ENCODE measurements around the gene ABCF2.

The ABCF2 gene

DNA sequence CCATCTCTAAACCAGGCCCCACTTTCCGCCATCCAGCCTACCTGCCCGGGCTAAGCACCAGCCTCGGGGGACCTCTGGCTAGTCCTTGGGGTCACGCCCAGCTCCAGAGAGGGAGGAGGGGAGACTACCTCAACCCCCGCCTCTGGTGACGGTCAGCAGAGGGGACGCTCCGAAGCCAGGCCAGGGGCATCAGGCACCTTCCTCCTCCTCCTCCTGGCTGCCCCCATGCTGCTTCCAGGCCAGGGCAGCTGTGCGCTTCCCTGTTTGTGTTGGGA, 25.5 kb upstream of the ABCF2 start:
- TF ChIP-seq, protein P1, sequence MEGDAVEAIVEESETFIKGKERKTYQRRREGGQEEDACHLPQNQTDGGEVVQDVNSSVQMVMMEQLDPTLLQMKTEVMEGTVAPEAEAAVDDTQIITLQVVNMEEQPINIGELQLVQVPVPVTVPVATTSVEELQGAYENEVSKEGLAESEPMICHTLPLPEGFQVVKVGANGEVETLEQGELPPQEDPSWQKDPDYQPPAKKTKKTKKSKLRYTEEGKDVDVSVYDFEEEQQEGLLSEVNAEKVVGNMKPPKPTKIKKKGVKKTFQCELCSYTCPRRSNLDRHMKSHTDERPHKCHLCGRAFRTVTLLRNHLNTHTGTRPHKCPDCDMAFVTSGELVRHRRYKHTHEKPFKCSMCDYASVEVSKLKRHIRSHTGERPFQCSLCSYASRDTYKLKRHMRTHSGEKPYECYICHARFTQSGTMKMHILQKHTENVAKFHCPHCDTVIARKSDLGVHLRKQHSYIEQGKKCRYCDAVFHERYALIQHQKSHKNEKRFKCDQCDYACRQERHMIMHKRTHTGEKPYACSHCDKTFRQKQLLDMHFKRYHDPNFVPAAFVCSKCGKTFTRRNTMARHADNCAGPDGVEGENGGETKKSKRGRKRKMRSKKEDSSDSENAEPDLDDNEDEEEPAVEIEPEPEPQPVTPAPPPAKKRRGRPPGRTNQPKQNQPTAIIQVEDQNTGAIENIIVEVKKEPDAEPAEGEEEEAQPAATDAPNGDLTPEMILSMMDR (IDR thresholded peaks at IDR 0.05; ENCODE audit: borderline replicate concordance, insufficient read depth, low read depth, low read length): no peak
- H3K4me3 ChIP-seq (ENCODE audit: low read depth, low read length): no peak overlapping the region

DNA sequence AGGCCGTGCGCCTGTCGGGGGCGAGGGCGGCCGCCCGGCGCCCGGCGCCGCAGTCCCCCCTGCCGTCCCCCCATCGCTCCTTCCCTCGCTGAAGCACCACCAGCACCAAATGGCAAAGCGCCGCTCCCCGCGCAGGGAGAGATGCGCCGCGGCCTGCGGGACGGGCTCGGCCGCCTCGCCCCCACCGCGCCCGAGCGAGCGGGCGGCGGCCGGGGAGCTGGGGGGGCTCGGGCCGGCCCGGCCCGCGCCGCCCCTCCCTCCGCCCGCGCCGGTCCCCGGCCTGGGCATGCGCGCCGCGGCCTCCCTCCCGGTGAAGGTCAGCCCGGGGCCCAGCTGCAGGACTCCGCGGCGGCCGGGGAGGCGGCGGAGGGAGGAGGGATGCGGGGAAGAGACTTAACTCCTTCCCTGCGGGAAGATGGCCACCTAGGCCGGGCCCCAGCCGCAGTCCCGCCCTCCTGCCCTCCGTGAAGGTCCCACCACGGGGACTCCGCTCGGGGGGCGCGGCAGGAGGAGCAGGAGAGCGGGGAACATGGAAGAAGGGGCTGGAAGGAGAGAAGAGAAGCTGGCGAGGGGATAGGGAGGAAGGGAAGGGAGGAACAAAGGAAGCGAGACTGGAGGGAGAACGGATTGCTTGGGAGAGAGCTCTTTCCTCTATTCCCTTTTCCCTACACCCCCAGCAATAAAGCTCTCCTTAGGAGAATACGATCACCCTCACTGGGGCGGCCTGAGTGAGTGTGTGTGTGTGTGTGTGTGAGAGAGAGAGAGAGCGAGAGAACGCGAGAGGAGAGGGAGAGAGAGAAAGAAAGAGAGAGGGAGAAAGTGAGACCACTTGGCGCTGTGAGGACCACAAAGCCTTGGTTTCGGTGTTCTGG, 24.9 kb upstream of the ABCF2 start:
- no peak overlapping the region for H3K4me3 ChIP-seq (ENCODE audit: low read depth, low read length)
- TF ChIP-seq, protein P1 (IDR thresholded peaks at IDR 0.05; ENCODE audit: borderline replicate concordance, insufficient read depth, low read depth, low read length): no peak

DNA sequence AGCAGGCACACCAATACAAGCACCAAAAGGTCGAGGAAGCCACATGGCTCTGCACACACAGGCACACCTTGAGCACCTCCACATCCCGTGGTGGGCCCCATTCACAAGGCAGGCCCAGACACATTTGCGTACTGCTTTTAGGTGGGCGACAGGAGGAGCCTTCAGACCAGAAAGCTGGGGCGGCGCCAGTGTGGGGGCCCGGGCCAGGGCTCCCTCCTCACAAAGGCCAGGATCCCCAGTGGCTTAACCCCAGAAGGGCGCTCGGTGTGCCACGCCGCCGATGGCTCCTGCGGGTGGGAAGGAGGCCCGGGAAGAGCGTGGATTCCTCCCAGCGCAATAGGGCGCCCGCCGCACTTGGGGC, 24.3 kb upstream of the ABCF2 start:
- no peak overlapping the region for H3K4me3 ChIP-seq (ENCODE audit: low read depth, low read length)
- TF ChIP-seq, protein P1 (IDR thresholded peaks at IDR 0.05; ENCODE audit: borderline replicate concordance, insufficient read depth, low read depth, low read length): no peak

DNA sequence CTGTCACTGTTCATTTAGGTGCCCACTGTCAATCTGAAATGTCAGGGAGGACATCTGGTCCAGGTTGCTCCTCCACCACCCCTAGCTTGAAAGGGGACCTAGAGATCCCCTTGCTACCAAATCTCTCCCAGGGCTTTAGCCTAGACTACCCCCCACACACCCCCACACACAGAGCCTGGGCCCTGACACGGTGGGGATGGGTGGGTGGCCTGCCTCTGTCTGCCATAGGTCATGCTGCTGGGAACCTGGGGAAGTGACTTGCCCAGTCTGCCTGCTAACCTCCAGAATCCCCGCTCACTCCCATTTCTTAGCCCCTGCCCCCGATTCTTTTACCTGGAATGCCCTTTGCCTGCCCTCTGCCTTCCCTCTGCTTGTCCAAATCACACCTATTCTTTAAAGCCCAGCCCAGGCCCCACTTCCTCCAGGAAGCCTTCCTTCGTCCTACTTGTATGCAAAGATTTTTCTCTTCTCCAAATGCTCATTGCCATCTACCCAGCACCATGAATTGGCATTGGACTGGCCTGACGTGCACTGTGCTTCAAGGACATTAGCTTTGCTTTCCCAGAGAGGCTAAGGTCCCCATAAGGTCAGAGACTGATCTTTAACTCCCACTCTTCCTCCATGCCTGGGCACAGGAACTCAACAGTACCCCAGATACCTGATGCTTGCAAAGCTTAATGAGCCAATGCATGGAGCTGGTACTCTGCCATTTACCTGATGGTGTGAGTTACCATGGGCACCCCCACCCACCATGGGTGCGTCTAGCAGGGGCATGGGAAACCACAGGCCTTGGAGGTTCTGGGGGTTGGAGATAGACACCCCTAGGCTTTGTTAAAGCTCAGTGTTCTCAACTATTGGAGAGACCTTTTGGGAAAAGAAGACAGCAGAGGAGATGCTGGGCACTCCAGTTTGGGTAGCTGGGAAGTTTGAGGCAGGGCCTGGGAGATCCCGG, 23.5 kb upstream of the ABCF2 start:
- H3K4me3 ChIP-seq (ENCODE audit: low read depth, low read length): no peak overlapping the region

DNA sequence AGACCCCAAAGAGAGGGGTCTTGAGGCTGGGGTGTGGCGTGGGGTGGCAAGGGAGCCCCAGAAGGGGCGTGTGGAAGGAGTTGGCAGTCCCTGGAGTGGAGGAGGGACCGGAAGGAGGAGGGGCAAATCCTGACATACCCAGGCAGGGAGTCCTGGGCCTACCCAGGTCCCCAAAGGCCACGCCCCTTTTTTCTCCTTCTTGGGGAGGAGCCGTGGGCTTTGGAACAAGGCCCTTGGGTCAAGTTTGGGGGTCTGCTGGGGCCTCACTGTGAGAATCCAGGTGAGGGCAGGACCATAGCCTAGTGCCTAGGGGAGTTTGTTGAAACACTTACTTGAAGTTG, 22.7 kb upstream of the ABCF2 start:
- TF ChIP-seq, protein P1 (IDR thresholded peaks at IDR 0.05; ENCODE audit: borderline replicate concordance, insufficient read depth, low read depth, low read length): no peak
- H3K4me3 ChIP-seq (ENCODE audit: low read depth, low read length): no peak overlapping the region

More for the DNA sequence above, 23.5 kb upstream of the ABCF2 start:
- TF ChIP-seq, protein P1 (IDR thresholded peaks at IDR 0.05; ENCODE audit: borderline replicate concordance, insufficient read depth, low read depth, low read length): no peak

DNA sequence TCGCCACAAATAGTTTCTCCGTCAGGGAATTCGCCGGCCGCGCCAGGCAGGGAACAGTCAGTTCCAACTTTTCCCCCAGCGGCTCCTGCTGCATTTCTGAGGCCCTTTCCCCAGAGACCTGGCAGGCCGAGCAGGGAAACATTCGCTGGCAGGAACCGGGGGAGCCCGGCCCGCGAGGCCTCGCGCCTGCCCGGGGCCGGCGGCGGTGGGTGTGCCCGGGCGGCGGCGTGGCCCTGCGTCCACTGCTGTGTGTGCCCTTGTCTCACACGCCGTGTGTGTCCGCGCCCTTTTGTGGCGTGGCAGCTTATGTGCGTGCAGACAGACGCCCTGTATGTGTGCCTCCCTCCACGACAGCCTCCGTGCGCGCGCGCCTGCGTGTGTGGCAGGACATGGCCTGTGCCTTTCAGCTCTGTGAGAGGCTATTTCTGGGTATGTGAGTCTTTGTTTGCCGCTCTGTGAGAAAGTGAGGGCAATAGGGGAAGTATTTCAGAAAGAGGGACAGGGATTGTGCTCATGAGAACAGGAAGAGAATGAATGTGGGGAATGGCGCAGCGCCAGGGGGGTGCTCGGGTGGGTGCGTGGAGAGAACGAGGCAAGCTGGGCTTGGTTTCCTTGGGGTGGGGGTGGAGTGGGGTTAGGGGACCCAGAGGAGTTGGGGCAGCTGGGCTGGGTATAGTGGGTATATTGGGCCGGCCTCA, 22.2 kb upstream of the ABCF2 start:
- TF ChIP-seq, protein P1 (IDR thresholded peaks at IDR 0.05; ENCODE audit: borderline replicate concordance, insufficient read depth, low read depth, low read length): no peak
- no peak overlapping the region for H3K4me3 ChIP-seq (ENCODE audit: low read depth, low read length)
